Urothelium cell line (cell line): ENCODE measurements around the gene C5AR1.
"Not testable (repeated sequence)": the region's sequence is repeated elsewhere in the genome, so short reads cannot be mapped to it uniquely, and the experiment has no call there.

Experiments
- DNase-seq: peaks from one replicate; pipeline ENCODE4 v3.0.0; 2011; ENCODE audit warnings: low spot score, mixed read lengths
- FAIRE-seq: peaks from 2 replicates; lab custom pipeline; 2011; peaks lifted over from hg19 to GRCh38; lab: Jason Lieb, UNC

Gene C5AR1

GRCh38 chr19:47283405-47284059, 26.1 kb upstream of the C5AR1 start:
- DNase-seq (no peak), FAIRE-seq (no peak)

GRCh38 chr19:47284324-47284899, 25.2 kb upstream of the C5AR1 start:
- peak; percentile 40 for DNase-seq
- no peak for FAIRE-seq

GRCh38 chr19:47296036-47296435, 13.6 kb upstream of the C5AR1 start:
- FAIRE-seq (no peak), DNase-seq (peak; percentile 65)

GRCh38 chr19:47300867-47301266, 8.8 kb upstream of the C5AR1 start:
- FAIRE-seq, DNase-seq: not testable (repeated sequence)

- no peak for DNase-seq
- FAIRE-seq, result no peak
Observed at GRCh38 chr19:47302249-47302648, 7.4 kb upstream of the C5AR1 start.

GRCh38 chr19:47303966-47304365, 5.7 kb upstream of the C5AR1 start:
- no peak for FAIRE-seq
- DNase-seq, result no peak

- FAIRE-seq (no peak), DNase-seq (peak; percentile 82)
Observed at GRCh38 chr19:47305309-47305751, 4.3 kb upstream of the C5AR1 start.

- no peak for DNase-seq
- FAIRE-seq, result no peak
Observed at GRCh38 chr19:47306303-47306702, 3.4 kb upstream of the C5AR1 start.

- FAIRE-seq (no peak), DNase-seq (no peak)
Observed at GRCh38 chr19:47309038-47309437, 623 bp upstream of the C5AR1 start.

GRCh38 chr19:47310323-47310722, 662 bp downstream of the C5AR1 start:
- FAIRE-seq (no peak), DNase-seq (no peak)

- no peak for FAIRE-seq
- DNase-seq, result no peak
Observed at GRCh38 chr19:47310819-47311218, 1.2 kb downstream of the C5AR1 start.

GRCh38 chr19:47312366-47313006, 2.8 kb downstream of the C5AR1 start:
- no peak for DNase-seq
- no peak for FAIRE-seq

GRCh38 chr19:47313754-47314295, 4.2 kb downstream of the C5AR1 start:
- no peak for DNase-seq
- FAIRE-seq, result no peak

GRCh38 chr19:47315125-47315821, 5.6 kb downstream of the C5AR1 start:
- FAIRE-seq (no peak), DNase-seq (peak; percentile 90)

- no peak for DNase-seq
- FAIRE-seq, result no peak
Observed at GRCh38 chr19:47316513-47316912, 6.9 kb downstream of the C5AR1 start.

GRCh38 chr19:47319923-47320871, 10.5 kb downstream of the C5AR1 start:
- DNase-seq (no peak), FAIRE-seq (no peak)

GRCh38 chr19:47321630-47322029, 12.0 kb downstream of the C5AR1 start:
- FAIRE-seq, result no peak
- DNase-seq, result no peak

- FAIRE-seq, result no peak
Observed at GRCh38 chr19:47322058-47322457, 12.4 kb downstream of the C5AR1 start.

GRCh38 chr19:47323409-47323808, 13.7 kb downstream of the C5AR1 start:
- DNase-seq, result no peak

More at GRCh38 chr19:47322058-47322457, 12.4 kb downstream of the C5AR1 start:
- DNase-seq, result no peak

GRCh38 chr19:47323872-47324271, 14.2 kb downstream of the C5AR1 start:
- DNase-seq, result no peak
- no peak for FAIRE-seq

More at GRCh38 chr19:47323409-47323808, 13.7 kb downstream of the C5AR1 start:
- FAIRE-seq, result no peak
